HG02884 (cell line): Measurements from ENCODE around the gene MED27.
"Not testable (repeated sequence)": the region's sequence is repeated elsewhere in the genome, so short reads cannot be mapped to it uniquely, and the experiment has no call there.

Source experiments
- ATAC-seq: cut with Tn5 transposase; IDR thresholded peaks from one replicate; pipeline ENCODE4 v1.9.1; 2021; ENCODE audit warnings: mild to moderate bottlenecking, moderate library complexity; ENCODE audit not compliant: unreplicated experiment

MED27 gene

DNA sequence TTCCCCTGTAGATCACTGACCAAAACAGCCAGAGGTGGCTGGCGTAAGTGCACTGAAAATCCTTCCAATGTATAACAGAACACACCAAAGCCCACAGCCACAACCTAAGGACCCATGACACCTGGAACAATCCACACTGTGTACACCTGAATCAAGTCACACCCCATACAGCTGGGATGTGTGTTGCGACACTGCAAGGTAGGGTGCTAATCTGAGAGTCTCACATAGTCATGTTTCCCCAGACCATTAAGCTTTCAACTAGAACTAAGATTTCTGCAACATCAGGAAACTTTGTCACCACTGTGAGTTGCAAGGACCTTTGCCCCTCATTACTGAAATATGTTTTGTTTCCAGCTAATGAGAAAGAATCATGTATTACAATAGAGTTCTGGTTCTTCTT is 59.4 kb downstream of the MED27 start:
- no peak for ATAC-seq

DNA sequence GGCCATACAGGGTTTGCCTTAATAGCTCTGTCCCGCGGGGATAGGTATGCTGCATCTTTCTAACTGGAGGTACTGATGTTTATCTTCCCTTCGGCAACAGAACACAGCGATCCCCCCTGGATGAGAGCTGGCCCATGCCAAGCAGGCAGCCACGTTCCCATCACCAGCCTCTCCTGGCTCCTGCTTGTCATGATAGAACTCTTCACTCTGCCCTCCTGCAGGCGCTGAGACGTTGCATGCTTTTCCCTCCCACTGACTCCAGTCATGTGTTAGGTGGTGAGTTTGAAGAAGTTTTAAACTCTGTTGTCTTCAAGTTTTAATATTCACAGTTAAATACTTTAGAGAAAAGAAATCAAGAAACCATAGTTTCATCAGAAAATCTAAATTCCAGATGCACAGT is 60.0 kb downstream of the MED27 start:
- ATAC-seq, result no peak

DNA sequence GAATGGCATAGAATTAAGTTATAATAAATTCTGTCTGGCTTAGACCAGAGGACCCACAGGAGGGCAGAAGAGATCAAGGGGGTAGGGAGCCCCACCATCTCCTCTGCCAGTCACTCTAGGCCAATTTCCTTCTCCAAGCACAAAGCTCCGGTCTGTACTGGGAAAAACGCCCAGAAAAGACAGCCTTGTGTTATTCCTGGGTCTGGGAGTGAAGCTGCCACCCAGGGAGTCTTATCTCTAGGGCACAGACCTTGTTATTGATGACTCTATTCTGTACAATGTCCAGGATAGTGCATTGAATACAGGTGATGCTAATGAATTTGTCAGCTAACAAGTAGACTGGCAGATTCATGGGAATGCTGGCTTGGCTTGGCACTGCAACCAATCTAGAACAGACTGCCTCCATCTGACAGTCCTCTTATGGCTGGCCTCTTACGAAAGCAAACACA is 60.7 kb downstream of the MED27 start:
- ATAC-seq, result no peak

DNA sequence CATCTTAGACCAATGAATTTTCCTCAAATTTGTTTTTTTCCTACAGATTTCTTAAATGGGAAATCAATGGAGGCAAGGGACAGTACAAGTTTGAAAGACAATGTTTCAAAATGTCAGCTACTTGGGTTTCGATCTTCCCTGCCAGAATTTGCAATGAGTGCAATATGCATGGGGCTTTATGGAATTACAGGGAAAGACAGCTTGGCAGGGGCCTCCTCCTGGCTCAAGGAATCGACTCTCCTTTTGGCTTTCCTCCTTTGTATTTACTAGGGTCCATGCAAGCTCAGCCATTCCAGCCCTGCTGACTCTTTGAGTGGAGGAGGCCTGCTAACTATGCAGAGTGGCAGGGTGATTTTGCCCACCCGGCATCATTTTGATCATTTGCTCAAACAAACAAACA is 63.2 kb downstream of the MED27 start:
- ATAC-seq, result no peak

DNA sequence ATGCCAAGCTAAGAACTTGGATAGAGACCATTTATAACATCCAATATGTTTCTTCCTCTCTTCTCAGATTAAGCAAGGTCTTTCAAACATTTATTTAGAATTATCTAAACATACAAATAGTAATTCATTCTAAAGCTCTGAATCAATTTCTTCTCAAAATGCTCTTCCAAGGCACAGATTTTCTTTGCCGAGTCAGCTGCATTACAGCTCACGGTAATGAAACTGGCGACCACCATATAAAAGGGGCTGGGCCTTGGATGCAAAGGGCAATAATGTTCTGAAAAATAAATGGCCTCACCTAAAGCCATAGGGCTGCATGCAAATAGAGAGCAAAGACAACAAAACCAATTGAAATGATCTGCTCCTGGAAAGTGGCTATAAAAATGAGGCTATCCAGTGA is 63.8 kb downstream of the MED27 start:
- no peak for ATAC-seq

DNA sequence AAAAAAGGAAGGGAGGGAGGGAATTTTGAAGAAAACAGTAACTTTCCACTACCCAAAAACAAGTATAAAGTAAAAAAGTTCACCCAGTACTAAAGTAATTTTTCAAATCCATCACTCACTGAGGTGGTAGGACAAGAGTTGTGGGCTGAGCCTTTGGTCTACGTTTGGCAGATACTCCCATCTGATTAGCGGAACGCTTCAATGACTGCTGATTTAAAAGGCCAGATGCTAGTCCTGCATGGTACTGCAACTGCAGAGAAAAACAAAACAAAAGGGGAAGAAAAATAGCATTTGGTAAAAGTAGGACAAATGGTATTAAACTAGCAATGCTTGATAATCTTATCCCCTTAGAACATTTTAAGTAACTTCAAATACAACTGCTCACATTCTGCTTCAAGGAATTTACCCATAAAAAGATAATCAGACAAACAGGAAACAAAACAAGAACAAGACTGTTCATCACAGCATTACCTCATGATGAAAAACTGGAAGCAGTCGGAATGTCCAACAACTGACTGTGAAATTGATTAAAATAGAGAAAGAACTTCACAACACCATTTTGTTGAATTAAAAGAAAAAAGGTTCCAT is 65.4 kb downstream of the MED27 start:
- ATAC-seq, result no peak

DNA sequence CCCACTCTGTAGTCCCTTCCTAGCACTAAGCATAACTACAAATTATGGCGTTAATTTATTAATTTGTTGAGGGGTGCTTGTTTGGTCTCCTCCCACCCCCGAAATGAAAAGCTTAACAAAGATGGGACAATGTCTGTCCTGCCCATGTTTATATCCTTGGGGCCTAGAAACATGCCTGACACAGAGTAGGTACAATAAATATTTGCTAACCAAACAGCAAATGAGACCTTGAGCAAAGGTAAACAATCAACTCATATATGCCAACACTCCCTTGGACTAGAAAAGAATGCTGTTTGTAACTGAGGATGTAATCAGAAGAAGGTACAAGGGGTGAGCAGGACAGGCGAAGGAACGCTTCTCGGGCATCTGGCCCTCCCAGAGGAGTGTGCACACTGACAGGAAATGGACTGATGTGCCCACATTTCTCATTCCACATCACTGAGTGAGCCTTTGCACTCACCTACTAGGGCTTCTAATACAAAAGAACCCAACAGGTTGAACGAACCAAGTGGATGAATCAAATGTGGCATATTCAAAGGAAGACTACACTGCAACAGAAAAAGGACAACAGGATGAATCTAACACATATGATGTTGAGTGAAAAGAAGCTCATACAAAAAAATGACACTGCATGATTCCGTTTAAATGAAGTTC is 66.8 kb downstream of the MED27 start:
- no peak for ATAC-seq

DNA sequence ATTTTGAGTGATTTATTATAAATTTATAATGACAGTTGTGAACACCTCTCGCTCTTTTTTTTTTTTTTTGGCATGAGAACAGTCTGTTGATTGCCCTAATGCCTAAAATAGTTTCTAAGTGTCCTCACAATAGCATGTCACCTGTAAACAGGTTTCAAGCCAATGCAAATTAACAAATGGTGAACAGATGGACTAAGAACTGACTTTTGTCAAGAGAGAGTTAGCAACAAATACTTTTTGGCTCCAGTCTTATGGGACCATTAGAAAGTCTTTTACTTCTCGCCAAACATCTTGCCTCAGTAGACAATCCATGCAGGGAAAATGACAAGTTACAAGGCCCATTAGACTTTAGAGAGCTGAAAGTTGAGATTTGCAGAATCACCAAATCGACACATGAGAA is 67.8 kb downstream of the MED27 start:
- ATAC-seq, result no peak

DNA sequence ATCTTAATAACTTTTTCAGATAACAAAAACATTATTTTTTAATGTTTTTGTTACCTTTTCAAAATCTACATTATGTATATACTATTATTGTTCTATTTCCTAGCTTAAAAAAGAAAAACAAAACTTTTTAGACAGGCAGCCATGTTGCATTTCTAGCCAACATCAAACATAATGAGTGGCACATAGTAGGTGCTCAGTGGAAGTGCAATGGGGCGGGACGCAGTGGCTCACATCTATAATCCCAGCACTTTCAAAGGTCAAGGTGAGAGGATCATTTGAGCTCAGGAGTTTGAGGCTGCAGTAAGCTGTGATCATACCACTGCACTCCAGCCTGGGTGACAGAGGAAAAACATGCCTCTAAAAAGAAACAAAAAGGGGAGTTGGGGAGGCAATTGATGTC is 68.4 kb downstream of the MED27 start:
- no peak for ATAC-seq

DNA sequence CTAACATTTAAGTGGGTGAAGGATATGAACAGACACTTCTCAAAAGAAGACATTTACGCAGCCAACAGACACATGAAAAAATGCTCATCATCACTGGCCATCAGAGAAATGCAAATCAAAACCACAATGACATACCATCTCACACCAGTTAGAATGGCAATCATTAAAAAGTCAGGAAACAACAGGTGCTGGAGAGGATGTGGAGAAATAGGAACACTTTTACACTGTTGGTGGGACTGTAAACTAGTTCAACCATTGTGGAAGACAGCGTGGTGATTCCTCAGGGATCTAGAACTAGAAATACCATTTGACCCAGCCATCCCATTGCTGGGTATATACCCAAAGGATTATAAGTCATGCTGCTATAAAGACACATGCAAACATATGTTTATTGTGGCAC is 69.5 kb downstream of the MED27 start:
- not testable (repeated sequence) for ATAC-seq

DNA sequence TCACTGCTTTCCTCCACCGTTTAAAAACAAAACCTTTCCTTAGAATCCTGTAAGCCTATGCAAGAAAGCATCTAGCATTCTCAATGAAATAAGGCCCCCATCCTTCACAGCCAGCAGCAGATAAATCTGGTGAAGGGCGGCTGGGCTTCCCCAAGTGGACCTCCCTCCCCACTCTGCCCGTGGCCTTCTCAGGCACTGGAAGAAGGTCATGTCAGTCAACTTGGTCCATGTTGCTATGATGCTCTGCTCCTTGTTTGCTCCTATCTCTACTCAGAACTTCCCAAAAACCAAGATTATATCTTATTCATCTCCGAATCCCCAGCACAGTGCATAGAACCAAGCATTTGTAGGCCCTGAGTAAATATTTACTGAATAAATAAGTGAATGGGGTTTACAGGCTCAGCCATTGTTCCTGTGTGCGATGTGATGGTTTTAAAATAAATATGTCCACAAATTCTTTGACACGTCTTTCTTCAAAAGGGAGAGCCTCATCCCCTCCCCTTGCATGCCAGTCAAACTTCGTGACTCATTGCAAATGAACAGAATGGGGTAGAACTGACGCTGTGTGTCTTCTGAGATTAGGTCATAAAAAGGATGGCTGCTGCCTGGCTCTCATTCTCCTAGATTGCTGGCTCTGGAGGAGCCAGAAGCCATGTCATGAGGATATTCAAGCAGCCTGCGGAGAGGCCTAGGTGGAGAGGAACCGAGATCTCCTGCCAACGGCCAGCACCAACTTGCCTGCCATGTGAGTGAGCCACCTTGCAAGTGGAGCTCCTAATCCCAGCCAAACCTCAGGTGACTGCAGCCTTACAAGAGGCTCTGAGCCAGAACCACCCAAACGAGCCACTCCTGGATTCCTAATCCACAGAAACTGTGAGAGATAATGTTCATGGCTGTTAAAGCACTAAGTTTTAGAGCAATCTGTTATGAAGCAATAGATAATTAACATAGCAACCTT is 70.5 kb downstream of the MED27 start:
- ATAC-seq, result no peak

DNA sequence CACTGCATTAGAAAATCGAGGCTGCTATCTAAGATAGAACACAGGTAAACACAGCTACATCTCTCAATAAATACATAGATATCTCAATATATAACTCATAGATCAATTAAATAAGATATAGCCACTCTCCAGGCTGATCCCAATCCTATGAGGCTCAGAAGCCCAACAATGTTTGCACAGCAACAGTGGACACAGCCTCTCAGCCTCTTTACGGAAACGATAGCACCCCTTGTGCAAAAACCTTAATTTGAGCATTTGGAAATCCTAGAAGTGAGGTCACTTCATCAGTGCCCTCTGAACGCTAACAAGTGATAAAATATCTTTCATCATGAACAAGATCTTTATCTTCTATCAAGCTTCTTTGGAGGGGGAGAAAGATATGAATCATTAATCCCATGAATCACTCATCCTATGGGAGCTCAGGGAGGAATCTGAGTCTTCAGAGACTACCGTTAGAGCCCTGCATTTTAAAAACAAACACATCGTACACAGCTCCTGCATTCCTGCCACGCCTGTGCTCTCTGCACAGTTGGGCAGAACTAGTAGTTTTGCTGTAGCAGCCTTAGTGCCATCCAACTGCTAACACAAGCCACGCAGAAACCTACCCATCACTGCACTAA is 71.4 kb downstream of the MED27 start:
- no peak for ATAC-seq

DNA sequence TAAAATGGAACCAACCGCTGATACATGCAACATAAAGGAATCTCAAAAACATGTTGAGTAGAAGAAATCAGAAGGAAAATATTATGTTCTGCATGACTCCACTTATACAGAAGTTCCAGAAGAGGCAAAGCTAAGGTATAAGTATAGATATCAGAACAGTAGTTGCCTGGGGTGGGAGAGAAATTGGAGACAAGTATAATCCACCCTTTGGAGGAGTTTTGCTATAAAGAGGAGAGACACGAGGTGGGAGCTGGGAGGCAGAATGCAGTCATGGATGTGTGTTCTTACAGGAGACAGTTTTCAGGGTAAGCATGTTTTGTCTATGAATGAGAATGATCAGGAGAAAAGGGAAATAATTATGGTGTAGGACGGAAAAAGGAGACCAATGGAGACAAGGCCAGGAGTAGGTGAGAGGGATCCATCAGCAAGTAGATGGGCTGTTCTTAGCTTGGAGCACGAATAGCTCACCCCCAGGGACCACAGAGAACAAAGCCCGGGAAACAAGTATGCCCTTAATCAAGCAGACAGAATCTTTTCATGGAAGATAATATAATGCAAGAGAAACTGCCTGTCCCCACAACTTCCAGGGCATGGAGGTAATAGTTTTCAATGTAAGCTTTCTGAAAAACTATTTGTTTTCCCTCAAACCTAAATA is 72.2 kb downstream of the MED27 start:
- ATAC-seq, result no peak

DNA sequence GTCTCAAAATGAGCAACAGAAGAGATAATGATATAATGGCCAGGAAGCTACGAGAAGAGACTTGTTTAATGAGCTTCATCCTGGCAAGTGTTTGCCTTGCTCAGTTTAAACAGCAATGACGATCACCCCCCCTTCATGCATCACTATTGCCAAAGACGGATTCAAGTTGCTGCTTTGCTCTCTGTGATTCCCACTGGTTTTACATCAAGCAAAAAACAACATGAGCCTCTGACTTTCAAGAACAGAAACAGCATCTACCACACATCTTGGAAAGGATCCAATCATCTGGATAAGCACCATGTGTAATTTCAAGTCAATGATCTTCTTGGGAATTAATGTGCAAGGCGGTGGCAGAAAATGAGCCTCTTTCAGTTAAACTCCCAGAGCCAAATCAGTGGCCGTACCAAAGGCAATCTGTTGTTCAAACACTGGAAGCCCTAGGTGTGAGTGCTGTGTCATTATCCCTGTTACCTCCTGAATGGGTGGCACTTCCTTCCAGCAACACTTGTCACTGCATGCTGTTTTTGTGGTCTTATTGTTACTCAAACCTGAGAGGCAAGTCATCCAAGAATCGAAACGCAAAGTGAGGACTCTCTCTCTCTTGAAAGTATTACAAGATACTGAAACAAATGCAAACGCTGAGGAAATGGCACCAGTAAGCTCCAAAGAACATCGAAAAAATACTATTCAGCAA is 72.8 kb downstream of the MED27 start:
- ATAC-seq, result no peak

DNA sequence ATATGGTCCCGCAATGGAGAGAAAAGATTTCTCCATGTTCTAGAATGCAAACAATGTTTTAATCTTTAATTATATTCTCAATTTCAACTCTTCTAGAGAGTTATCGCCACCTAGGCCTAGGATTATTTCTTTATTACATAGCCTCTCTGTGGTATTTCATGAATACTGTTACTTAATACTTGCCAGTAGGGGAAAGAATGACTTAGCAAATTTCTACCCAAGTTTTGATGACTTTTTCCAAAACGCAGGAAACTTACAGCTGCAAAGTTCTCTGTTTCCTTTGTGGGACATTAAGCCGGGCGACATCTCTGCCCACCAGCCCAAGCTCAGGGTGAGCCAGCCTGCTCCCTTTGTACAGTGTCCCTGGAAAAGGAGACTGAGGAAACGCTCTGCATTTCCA is 73.8 kb downstream of the MED27 start:
- ATAC-seq, result no peak

DNA sequence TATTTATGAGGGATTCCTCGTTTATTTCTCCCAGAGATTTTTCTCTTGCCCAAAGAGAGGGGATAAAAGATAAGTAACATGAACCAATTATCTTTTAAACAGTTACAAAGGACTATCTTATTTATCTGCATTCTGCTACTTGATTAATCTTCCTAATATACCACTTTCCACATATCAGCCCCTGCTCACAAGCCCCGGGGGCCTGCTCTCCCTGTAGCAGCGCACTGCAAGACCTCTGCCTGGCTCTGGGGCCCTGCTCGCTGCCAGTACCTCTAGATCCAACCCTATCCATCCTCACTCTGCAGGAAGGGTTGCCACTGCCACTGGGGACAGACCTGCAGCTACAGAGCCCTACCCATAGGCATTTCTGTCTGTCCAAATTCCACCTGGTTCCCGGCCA is 75.3 kb downstream of the MED27 start:
- ATAC-seq, result no peak

DNA sequence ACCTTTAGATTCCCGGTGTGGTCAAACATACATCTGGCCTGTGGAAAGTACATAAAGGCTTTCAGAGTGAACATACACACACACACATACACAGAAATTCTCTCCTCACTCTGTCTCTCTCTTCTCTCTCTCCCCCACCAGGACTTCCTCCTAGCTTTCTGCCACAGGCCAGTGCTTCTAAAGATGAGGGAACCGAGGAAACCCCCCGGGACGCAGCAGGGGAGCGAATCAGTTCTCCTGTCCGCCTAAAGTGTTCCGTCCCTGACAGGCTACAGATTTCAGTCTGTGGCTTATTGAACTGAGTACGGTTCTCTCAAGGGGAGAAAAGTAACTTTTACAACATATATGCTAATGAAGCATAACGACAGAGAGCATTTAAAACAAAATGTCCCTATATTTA is 75.8 kb downstream of the MED27 start:
- no peak for ATAC-seq

DNA sequence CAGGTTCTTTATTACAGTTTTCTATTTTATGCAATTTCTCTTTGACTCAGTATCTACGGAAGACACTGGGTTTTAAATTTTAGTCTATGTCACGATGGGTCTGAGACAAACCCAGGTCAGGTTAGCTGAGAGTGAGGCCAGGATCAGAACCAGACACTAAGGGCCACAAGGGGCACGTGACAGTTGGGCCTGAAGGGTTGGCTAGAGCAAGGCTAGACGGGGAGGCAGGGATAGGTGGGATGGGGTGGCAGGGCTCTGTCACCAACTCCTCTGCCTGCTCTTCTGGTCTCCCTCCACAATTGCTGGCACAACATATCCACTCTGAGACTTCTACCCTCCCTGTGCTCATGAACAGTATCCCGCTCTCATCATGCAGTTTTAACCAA is 76.4 kb downstream of the MED27 start:
- no peak for ATAC-seq

DNA sequence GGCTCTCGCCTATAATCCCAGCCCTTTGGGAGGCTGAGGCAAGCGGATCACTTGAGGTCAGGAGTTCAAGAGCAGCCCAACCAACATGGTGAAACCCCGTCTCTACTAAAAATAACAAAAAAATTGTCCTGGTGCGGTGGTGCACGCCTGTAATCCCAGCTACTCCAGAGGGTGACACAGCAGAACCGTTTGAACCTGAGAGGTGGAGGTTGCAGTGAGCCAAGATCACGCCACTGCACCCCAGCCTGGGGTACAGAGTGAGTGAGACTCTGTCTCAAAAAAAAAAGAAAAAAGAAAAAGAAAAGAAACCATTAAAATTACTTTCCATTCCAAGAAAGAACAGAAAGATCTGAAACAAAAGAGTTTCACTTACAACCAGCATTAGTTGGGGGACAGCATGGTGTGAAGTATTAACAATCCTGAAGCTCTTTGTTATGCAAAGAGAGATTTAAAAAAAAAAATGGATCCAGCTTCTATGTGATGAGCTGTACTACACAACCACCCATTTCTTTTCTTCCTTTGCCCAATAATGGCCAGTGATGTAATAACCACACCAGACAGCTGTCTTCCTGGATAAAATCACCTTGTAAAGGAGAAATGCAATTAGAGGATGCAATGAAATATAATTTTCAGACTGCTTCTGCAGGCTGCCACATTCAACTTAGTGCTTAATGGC is 76.9 kb downstream of the MED27 start:
- no peak for ATAC-seq

DNA sequence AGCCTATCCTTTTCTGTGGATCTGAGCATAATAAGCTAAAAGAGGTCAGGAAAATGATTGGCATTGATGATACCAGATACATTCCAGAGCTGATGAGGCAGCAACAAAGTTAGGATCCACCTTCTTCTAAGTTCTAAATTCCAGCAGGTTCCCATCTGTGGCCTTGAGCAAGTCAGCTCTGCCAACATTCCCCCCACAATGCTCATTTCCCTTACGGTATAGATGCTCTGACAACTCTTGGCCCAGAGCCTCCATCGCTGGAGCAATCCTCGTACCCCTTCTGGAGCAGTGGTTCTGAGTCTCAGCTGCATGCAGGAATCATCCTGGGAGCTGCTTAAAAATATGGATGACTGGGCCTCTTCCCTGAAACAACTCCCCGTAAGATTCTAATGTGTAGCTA is 78.1 kb downstream of the MED27 start:
- ATAC-seq, result no peak
